Esophagus muscularis mucosa (tissue), 4 donors: ENCODE measurements around the gene LBP. TPM values are rescaled to one million over a fixed set of nuclear protein-coding genes. Genes with fewer than 3 reads are reported as not detected.

ENCODE experiments used
- DNase-seq: peaks from one replicate; pipeline ENCODE4 v3.0.0-alpha.2; 2017; ENCODE audit errors: extremely low spot score
- H3K27ac ChIP-seq, 4 donors: fragments of 200-600 bp; sonication (generic); replicated peaks in 1 of 4; 1 replicate in 3 of 4; 2 replicates in 1 of 4; pipeline ENCODE4 v1.5.1; 2016 to 2019; ENCODE audit warnings: mild to moderate bottlenecking in 1 of 4
- H3K27me3 ChIP-seq, 4 donors: fragments of 200-600 bp; sonication (generic); one replicate each; pipeline versions ENCODE4 v1.5.1 to v1.6.0; 2016 to 2019
- H3K36me3 ChIP-seq, 4 donors: fragments of 200-600 bp; sonication (generic); one replicate each; pipeline ENCODE4 v1.5.1; 2016 to 2019
- H3K4me1 ChIP-seq, 4 donors: fragments of 200-600 bp; sonication (generic); one replicate each; pipeline ENCODE4 v1.5.1; 2016 to 2019
- H3K4me3 ChIP-seq, 4 donors: fragments of 200-600 bp; sonication (generic); 1 replicate in 2 of 4; 2 replicates in 2 of 4; pipeline ENCODE4 v1.5.1; 2016 to 2019; ENCODE audit warnings: mild to moderate bottlenecking in 4 of 4, moderate library complexity in 1 of 4
- H3K9me3 ChIP-seq, 4 donors: fragments of 200-600 bp; sonication (generic); 1 replicate in 3 of 4; 2 replicates in 1 of 4; pipeline ENCODE4 v1.5.1; 2016 to 2019
- CTCF ChIP-seq, 3 experiments: fragments of 200-600 bp in 2 of 3; fragments of 450-650 bp in 1 of 3; sonication (generic) in 2 of 3; IDR thresholded peaks; one replicate each; pipeline ENCODE4 v1.5.1; 2017 to 2019; ENCODE audit warnings: antibody characterized with exemption in 3 of 3, mild to moderate bottlenecking in 2 of 3, moderate library complexity in 1 of 3
- EP300 ChIP-seq: sonication (generic); formaldehyde crosslinking; IDR thresholded peaks from one replicate; pipeline ENCODE4 v1.6.1; 2017; ENCODE audit warnings: antibody characterized with exemption
- POLR2A ChIP-seq: fragments of 450-650 bp; IDR thresholded peaks from one replicate; pipeline ENCODE4 v1.6.1; 2017; ENCODE audit warnings: antibody characterized with exemption, moderate library complexity, mild to moderate bottlenecking, low read depth
- POLR2AphosphoS5 ChIP-seq, 2 donors: sonication (generic); formaldehyde crosslinking; IDR thresholded peaks; one replicate each; pipeline ENCODE4 v1.6.1; 2017; ENCODE audit warnings: antibody characterized with exemption in 2 of 2
- WGBS: methylation state at CpG from one replicate; pipeline ENCODE4 v1.1.5; 2018; 5-methylcytosine and 5-hydroxymethylcytosine counted together
- intact Hi-C: fragments of 100-400 bp; cut with DNase I; formaldehyde crosslinking; loops from one replicate; pipeline ENCODE4 v1.15.1; 2023
- total RNA-seq, 4 donors: library from RNA; depleted of rRNA; stranded (reverse); fragments of >200 nt; gene quantifications; one replicate each; pipeline versions ENCODE4 v1.1.0 to v1.2.1, GENCODE V29; 2016

LBP gene
- under 1 TPM in 2 of 4 donors, not detected in 2; 0.13 to 0.33 TPM for total RNA-seq

GRCh38 chr20:38346247-38346651 lies at the start of gene LBP:
Gene LBP (plus strand): TSS chr20:38346482. CDS start chr20:38346517, 35 bp downstream.
- 86% methylated on average over 8 of the region's 8 CpGs for WGBS
- no peak for DNase-seq
- Histone ChIP-seq H3K27ac (no peak within 1 kb of the TSS), H3K36me3 (no peaks in the 10 kb centered on the region), H3K27me3 (peaks cover 0 to 13% (median 0%) of the 10 kb centered on the region in 4 donors), H3K9me3 (no peaks in the 10 kb centered on the region), H3K4me3 (no peak within 1 kb of the TSS), H3K4me1 (peaks cover 0 to 7% (median 0%) of the 10 kb centered on the region in 4 donors)
- intact Hi-C loops: no loop called here
- no peak for TF ChIP-seq CTCF (IDR thresholded peaks at IDR 0.05)
- no peak for TF ChIP-seq EP300
- no peak for TF ChIP-seq POLR2AphosphoS5 (IDR thresholded peaks at IDR 0.05)

- no peak for TF ChIP-seq CTCF (IDR thresholded peaks at IDR 0.05)
- no peak for TF ChIP-seq EP300
- no peak for TF ChIP-seq POLR2A
- TF ChIP-seq POLR2AphosphoS5 (IDR thresholded peaks at IDR 0.05): no peak
- H3K27ac ChIP-seq: peak overlapping the region; percentile 79 to 84 (median 81)
- DNase-seq: no peak
- intact Hi-C loops: no loop called here
- no peaks in the 10 kb centered on the region for H3K36me3 ChIP-seq
- WGBS: 93% methylated on average over 7 of the region's 7 CpGs
- H3K27me3 ChIP-seq: peaks cover 0 to 10% (median 2%) of the 10 kb centered on the region in 4 donors
- H3K9me3 ChIP-seq: no peaks in the 10 kb centered on the region
- H3K4me3 ChIP-seq: no peak overlapping the region
- H3K4me1 ChIP-seq: peaks cover 8 to 21% (median 19%) of the 10 kb centered on the region in 4 donors
Observed at GRCh38 chr20:38297916-38298674, 48.2 kb upstream of the LBP start.

GRCh38 chr20:38298768-38299288 lies 47.5 kb upstream of the LBP start:
- no peaks in the 10 kb centered on the region for H3K36me3 ChIP-seq
- H3K9me3 ChIP-seq: no peaks in the 10 kb centered on the region
- DNase-seq: no peak
- H3K4me1 ChIP-seq: peaks cover 8 to 21% (median 19%) of the 10 kb centered on the region in 4 donors
- no peak for TF ChIP-seq EP300
- peak; percentile 57 to 81 for TF ChIP-seq POLR2AphosphoS5 (IDR thresholded peaks at IDR 0.05)
- no peak for TF ChIP-seq CTCF (IDR thresholded peaks at IDR 0.05)
- TF ChIP-seq POLR2A: no peak
- WGBS: 15% methylated on average over 12 of the region's 13 CpGs
- intact Hi-C loops: no loop called here
- H3K27me3 ChIP-seq: peaks cover 0 to 12% (median 2%) of the 10 kb centered on the region in 4 donors
- no peak overlapping the region for H3K4me3 ChIP-seq
- H3K27ac ChIP-seq: peak overlapping the region; percentile 79 to 84 (median 81)

DNA sequence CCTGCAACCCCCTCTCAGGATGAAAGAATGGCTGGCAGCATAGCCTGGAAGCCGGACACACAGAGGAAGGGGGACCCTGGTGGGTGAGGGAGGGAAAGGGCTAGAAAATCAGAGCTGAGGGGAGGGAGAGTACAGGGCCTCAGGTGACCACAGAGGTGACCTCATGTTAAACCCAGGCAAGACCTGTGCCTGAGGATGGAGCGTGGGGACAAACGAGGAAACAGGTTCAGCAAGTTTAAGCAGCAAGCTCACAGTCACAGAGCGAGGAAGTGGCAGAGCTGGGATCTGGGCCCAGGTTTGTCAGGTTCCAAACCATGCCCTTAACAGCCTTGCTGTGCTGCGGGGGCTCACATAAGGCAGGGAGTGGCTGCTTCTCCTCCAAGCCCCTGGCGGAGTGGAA lies 46.3 kb upstream of the LBP start:
- peaks cover 8 to 29% (median 21%) of the 10 kb centered on the region in 4 donors for H3K4me1 ChIP-seq

More for the DNA sequence above, 46.3 kb upstream of the LBP start:
- Histone ChIP-seq H3K27ac (peak overlapping the region; percentile 79 to 84 (median 81)), H3K27me3 (peaks cover 0 to 23% (median 2%) of the 10 kb centered on the region in 4 donors), H3K4me3 (no peak overlapping the region), H3K9me3 (no peaks in the 10 kb centered on the region), H3K36me3 (no peaks in the 10 kb centered on the region)
- TF ChIP-seq POLR2AphosphoS5 (IDR thresholded peaks at IDR 0.05) (no peak), EP300 (no peak), POLR2A (no peak), CTCF (IDR thresholded peaks at IDR 0.05) (no peak)
- no peak for DNase-seq
- 83% methylated on average over 6 of the region's 6 CpGs for WGBS
- intact Hi-C loops: loop anchor here (5.0 kb wide), 1 partner anchor 63 kb away; no protein-coding TSS in a partner anchor
